HS-27A (cell line): ENCODE data around the gene EFHC2.
A peak's percentile ranks its signal among the peaks of the same experiment; 100 is the strongest.

ENCODE experiments used
- DNase-seq: peaks from one replicate; pipeline ENCODE4 v3.0.0-alpha.2; 2012; ENCODE audit warnings: low read depth, missing footprints

Gene EFHC2, protein sequence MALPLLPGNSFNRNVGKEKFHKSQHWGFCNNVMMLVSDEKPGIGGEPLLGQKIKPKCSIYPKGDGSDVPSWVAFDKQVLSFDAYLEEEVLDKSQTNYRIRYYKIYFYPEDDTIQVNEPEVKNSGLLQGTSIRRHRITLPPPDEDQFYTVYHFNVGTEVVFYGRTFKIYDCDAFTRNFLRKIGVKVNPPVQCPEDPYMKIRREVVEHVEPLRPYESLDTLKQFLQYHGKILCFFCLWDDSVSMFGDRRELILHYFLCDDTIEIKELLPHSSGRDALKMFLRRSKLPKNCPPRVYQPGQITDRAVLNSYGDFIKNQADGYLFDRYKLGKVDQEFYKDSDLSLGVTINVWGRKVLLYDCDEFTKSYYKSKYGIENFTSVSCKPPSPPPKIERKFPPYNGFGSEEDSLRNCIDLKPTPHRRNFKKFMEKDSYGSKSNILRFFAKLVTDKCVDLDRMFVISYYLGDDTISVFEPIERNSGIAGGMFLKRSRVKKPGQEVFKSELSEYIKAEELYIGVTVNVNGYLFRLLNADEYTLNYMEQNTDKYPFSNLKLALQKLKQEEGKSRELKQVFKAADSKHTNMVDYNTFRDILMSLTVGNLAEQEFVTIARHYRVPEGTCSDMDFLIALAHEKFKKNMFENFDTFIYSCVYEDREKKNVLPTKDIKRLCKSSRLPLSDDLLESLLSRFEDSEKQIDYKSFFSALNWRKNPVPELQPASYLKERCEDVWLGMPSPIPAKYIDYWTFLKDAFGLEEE

DNA sequence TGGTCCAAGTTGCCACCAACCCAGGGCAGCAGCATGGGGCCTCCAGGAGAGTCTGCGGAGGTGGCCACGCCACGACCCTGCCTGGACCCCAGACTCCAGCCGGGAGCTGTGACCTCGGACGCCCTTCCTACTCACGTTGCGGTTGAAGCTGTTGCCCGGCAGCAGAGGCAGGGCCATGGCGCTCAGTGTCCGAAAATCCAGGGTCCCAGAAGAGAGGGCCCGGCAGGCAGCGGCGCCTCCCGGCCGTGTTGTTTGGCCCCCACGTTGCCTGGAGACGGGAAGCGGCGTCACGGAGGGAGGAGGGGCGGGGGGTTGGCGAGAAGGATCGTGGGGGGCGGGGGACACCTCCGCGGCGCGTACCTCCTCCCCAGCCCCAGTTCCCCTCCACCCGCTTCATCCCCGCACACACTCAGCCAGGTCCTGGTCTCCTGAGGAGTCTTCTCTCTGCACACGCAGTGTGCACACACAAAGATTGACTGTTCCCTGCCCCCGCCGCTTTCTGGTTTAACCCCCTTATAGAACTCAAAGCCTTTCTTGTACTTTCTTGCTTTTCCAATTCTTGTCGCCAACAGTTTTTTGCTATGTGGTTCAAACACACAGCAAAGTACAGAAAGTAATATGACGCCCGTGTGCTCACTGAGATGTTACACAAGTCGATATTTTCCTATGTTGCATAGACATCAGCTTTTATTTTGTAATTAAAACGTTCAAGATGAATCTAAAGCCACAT is at the start of gene EFHC2:
TSS of gene EFHC2 (minus strand) at position 261 of the 730 bp plus-strand sequence. CDS start at position 177, 84 bp downstream.
- DNase-seq, result no peak

DNA sequence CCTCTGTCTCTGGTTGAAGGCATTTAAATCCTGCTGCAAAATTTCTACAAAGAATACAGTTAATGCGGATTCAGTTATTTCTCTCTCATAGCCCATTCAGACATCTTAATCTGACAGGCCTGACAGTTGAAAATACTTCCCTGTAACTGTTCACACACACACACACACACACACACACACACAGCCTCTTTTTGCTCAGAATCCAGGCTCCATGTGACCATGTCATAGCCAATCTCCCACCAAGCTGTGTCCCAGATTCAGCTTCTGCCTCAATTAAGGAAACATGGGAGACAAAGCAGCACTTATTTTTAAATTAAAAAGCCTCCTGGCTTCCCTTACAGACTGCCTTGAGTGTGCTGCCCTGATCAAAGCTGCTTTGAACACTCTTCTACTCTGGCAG is 49.3 kb upstream of the EFHC2 start:
- no peak for DNase-seq

DNA sequence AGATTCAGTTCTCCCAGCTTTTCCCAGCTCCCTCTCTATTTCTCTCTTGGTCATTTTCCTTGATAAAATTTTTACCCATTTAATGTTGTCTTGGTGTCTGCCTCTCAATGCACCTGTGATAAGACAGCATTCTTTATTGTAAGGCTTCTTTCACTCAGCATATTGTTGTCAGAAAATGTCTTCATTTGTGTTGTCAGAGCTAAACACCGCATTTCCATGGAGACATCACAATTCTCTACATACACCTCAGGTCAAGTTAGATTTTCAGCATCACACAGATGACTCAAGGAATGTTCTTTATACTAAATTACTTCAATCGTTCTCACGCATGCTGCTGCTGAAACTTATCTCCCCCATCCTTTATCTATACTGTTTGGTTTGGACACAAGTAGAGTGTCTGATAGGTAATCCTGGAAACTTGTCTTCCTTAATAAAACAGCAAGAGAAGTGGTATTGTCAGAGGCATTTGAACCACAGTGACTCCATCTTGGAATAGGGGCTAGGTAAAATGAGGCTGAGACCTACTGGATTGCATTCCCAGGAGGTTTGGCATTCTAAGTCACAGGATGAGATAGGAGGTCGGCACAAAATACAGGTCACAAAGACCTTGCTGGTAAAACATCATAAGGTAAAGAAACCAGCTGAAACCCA is 41.3 kb upstream of the EFHC2 start:
- DNase-seq, result no peak

DNA sequence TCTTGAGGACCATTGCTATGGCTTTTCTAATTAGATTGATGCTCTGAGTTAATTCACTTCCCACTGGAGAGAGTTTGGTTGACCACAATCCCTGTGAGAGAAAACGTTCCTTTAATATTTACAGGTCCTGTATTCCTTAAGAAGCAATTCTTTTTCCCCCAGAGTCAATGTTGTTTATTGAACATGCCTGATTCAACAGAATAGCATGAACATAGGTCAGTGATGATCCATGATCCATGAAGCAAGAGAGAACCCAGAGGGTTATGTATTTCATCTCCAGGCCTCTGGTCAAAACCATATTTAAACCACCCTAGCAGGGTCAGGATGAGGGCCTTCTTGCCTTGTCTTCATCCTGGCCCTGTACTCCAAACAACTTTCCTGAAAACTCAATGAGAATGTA is 39.4 kb upstream of the EFHC2 start:
- DNase-seq, result no peak

DNA sequence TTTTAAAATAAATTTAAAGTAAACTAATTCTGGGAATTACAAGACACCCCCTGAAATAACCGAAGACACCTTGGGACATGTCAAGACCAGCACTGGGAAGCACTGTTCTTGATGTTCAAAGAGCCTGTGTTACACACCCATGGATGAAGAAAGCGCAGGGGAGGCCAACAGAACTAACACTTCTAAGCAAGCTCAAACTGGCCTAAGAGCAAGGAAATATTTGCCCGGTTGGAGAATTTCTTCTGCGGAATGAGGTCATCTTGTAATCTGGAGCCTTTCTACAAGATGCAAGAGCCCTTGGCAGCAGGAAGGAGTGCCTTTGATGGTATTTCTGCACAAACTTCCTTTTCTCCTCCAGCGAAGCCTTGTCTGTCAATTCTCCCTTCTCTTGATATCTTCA is 9.3 kb upstream of the EFHC2 start:
- DNase-seq, result no peak

DNA sequence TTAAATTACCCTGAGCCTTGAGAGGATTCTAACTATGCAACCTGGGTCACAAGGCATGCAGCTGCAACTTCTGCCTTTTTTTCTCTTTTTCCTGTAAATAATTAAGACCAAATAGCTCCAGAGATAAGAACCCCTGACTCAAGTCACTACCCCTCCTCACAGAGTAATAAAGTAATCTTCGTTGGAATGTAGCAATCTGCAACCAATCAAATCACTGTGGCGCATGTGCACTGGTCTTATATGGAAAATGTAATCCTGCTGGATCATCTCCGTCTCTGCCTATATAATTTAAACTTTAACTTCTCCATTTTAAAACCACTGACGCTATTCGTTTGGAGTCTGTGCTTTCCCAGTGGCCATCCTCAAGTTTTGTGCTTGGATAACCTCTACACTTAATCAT is 6.1 kb upstream of the EFHC2 start:
- no peak for DNase-seq

DNA sequence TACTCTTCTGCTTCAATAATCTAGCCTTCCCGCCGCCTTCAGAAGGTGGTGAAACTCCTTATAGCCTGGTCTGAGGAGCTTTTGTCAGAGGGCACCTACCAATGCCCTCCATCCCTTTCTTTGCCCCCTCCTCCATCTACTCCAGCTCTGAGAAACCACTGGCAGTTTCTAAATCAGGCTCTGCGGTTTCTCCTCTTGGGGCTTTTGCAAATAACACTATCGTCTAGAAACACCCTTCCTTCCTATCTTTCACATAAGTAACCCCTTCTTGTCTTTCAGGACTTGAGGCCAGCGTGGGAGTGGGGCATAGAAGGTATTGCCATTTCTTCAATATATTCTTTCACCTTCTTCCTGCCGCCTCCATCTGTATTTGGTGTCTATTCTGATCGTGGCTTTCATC is 1.2 kb upstream of the EFHC2 start:
- no peak for DNase-seq

DNA sequence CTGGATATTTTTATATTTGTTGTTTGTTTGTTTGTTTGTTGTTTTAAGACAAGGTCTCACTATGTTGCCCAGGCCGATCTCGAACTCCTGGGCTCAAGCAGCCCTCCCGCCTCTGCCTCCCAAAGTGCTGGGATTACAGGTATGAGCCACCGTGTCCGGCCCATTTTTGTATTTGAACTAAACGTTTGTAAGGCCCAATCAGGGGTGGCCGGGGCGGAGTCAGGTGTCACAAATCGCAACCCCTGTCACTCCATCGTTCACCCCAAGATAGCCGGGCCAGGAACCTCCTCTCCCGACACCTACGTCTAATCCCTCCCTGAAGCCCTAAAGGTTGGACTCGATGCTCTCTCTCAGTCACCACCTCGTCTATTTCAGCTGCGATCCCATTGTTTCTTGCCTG is 722 bp upstream of the EFHC2 start:
- DNase-seq, result no peak

DNA sequence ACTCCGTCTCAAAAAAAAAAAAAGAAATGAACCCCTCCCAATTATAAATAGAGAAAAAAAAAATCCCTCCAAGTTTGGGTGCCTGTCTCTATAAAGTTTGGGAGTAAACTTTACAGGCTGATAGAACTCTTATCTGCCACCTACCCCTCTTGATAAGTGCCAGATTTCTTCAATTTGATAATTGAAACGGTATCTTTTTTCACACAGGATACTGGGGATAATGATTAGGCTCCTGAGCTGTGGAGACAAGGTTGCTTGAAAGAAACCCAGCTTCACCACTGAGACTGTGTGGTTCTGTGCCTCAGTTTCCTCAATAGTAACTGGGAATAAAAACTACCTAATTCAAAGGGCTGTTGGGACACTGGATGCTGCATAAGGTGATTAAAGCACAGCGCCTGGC is 606 bp downstream of the EFHC2 start:
- no peak for DNase-seq

DNA sequence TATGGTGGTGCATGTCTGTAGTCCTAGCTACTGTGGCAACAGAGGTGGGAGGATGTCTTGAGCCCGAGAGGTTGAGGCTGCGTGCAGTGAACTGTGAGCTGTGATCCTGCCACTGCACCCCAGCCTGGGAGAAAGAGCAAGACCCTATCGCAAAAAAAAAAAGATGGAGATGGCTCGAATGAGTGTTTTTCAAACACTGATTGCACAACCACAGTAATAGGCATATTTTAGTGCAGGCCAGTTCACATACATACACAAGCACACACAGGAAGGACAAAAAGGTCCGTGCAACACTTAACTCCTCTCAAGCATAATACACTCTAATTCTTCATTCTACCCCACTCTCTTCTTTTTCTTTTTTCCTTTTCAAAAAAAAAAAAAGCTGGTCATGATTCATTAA is 5.1 kb downstream of the EFHC2 start:
- DNase-seq, result no peak

DNA sequence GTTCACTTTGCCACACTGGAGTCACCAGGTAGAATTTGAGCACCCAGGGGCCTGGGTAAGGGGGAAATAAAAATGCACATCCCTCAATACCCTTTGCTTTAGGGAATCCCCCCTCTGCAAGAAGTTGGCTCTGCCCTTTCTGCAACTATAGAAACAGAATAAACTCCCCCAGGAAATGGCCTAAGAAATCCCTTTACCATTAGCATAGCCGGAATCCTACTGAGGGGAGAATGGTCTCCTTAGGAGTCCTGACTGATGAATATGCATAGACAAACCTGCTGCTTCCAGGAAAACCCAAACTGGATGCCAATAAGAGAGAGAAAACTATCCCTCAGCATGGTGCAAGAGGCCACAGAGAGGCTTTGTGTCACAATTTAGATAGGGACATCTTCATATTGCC is 11.0 kb downstream of the EFHC2 start:
- DNase-seq, result no peak

DNA sequence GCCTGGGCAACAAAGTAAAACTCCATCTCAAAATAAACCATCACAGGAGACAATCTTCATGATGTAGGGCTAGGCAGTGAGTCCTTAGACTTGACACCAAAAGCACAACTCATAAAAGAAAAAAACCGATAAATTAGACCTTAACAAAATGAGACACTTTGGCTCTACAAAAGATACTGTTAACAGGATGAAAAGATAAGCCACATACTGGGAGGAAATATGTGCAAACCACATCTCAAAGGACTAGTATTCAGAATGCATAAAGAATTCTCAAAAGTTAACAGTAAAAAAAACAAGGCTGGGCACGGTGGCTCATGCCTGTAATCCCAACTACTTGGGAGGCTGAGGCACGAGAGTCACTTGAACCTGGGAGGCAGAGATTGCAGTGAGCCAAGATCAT is 13.2 kb downstream of the EFHC2 start:
- DNase-seq, result no peak

DNA sequence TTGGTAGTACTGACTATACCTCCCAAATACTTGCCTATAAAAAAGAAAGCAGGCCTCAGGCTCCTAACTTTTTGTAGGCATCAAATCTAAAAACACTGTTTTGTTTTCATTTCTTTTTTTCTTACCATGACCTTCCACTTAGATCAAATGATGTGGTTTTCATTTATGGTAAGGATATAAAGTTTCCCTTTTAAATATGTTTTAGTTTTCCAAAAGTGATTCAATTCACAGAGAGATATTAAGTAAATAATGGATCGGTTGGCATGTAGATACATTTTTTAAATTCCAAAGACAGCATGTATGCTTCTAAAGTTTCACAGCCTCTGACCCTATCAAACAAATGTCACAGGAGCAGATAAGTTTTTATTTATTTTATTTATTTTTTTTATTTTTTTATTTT is 23.9 kb downstream of the EFHC2 start:
- DNase-seq, result peak; percentile 1

DNA sequence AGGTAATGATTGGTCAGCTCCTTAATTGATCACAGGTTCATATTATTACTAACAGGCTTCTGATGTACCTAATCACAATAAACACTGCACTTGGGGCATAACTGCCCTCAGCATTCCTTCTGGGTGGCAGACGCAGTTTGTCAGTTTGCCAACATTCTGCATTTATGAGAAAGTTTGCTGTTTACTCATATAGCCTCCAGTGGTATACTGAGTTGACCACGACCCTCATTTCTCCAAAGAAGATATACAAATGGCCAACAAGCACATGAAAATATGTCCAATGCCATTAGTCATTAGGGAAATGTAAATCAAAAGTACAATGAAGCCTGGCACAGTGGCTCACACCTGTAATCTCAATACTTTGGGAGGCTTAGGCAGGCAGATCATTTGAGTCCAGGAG is 26.3 kb downstream of the EFHC2 start:
- DNase-seq, result no peak

DNA sequence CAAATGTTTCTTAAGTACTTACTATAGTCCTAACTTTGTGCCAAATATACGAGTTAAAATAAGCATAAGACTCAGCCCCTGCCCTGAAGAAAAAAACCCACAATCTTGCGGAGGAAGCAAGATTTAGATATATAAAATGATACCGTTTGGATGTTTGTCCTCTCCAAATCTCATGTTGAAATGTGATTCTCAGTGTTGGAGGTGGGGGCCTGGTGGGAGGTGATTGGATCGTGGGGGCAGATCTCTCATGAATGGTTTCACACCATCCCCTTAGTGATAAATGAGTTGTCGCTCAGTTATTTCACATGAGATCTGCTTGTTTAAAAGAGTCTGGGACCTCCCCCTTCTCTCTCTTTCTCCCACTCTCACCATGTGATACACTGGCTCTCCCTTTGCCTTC is 28.7 kb downstream of the EFHC2 start:
- no peak for DNase-seq

DNA sequence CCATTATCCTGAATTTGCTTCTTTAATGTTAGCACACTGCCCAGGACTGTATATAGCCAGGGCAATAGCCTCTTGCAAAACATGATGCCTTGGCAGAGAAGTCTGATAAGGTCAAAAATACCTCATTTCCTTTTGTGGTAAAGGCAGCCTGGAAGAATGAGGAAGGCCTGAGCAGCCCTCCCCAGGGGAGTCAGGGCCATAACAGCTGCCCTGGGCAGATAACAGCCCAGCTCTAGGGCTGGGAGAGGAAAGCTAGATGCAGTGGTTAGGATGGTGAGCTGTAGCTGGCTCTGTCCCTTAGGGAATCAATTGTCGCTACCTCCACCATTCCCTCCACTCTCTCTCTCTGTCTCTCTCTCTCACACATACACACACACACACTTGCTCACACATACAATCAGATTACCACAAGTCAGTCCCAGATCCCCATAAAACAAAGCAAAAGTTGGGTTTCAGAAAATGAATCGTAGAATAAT is 29.2 kb downstream of the EFHC2 start:
- no peak for DNase-seq

DNA sequence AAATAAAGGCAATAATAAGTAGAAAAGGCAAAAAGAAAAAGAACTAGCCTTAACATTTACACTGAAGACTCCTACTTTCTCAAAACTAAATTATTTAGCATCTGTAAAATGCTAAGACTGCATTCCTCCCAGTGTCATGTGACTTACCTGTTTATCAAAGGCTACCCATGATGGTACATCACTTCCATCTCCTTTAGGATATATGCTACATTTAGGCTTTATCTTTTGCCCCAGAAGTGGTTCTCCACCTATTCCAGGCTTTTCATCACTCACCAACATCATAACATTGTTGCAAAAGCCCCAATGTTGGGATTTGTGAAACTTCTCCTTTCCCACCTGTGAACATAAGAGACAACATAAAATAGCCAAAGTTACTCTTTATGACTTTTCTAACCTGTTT is 31.1 kb downstream of the EFHC2 start:
- DNase-seq, result no peak

DNA sequence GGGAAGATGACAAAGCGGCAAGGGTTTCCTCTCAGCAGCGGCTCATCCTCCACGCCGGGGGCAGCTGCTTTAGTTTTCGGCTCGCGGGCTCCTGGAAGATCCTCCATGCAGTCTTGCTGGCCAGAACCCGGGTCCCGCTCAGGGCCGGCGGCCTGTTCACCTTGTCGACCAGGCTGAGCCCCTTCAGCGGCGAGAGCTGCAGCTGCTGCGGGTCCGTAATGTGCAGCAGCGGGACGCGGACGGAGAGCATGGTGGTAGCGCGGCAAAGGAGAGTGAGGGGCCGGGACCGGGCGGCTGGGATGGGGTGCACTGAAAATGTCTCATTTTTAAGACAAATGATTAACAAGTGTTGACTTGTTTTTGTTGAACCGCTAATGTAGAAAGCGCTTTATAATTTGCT is 33.2 kb downstream of the EFHC2 start:
- DNase-seq, result no peak

DNA sequence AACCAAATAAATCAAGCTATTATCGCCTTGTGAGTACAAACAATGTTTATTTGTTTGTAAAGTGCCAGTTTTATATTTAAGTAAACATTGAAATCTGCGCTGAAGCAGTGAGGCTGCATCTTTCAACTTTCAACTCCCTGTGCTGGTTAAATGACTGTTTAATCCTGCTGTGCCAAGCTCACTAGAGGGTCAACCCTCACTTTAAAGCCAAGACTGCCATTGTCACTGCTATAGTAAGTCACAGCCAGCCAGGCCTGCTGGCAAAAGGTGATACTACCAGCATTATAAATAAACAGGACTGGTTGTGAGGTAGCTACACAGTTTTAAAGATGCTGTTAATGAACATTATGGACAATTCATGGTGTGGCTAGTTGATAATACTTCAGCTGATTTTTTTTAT is 34.6 kb downstream of the EFHC2 start:
- DNase-seq, result no peak

DNA sequence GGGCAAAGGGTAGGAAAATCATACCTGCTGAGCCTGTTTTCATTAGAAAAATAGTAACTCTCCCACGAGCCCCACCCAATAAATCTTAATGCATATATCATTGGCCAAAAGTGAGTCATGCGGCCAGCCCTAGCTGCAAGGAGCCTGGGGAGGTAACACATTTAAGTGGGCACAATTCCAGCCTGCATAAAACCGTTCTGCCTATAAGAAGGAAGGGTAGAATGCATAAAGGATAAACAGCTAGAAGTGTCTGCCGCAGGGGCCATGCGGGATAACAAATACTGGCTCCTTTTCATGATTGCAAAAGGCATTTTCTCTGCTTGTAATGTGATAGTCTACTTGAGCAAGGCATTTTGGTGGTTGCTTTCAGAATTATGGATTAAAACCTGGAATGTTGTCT is 37.1 kb downstream of the EFHC2 start:
- DNase-seq, result no peak

DNA sequence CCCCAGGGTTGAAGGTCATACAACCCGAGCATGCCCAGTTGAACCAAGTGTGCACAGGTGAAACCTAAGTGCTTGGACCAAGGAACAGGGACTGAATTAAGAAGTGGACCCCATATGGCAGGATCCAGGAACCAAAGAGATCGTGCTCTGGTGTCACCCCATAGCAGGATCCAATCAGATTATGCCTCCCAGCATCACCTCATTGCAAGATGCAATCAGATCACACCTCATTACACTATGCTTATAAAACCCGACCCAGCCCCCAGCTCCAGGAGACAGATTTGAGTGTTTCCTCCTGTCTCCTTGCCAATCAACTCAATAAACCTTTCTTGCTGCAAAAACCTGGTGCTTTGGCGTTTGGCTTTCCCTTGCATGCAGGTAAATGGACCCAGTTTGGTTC is 37.6 kb downstream of the EFHC2 start:
- no peak for DNase-seq

DNA sequence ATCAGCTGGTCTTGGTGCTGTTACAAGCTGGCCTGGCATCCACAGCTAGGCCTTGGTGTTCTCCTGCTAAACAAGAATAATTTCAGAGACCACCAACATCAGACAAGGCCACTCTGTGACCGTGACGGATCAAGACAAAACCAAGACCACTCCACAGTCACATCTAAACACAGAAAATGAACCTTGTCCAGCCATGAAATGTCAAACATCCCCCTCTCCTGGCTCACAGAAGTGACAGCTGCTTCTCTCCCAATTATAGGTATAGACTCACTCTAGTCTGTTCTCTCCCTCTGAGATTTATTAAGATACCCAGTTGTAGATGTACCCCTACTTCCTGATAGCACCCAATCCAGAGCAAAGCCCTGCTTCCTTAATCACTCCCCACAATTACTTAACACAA is 40.4 kb downstream of the EFHC2 start:
- DNase-seq, result no peak
